Dendritic cell treated with granulocyte-macrophage colony-stimulating factor and Interleukin-4, amounts not matched to agents 40 ng/mL and 50 ng/mL, for 4 days (primary cell): ENCODE data around the gene PLA2G3.

Experiments used
- H3K27ac Mint-ChIP-seq: one replicate; pipeline ENCODE4 v1.8.0; 2022; ENCODE audit warnings: mild to moderate bottlenecking, mixed read lengths
- H3K27me3 Mint-ChIP-seq: one replicate; pipeline ENCODE4 v1.8.0; 2022; ENCODE audit warnings: mild to moderate bottlenecking, mixed read lengths
- H3K36me3 Mint-ChIP-seq: one replicate; pipeline ENCODE4 v1.8.0; 2022; ENCODE audit warnings: low read depth, mixed read lengths
- H3K4me1 Mint-ChIP-seq: one replicate; pipeline ENCODE4 v1.8.0; 2022; ENCODE audit warnings: low read depth, mixed read lengths
- H3K4me3 Mint-ChIP-seq: one replicate; pipeline ENCODE4 v1.8.0; 2022; ENCODE audit warnings: mild to moderate bottlenecking, moderate library complexity, mixed read lengths
- H3K9me3 Mint-ChIP-seq: one replicate; pipeline ENCODE4 v1.8.0; 2022; ENCODE audit warnings: mixed read lengths
- intact Hi-C: fragments of 100-400 bp; cut with micrococcal nuclease; formaldehyde crosslinking; loops from one replicate; pipeline ENCODE4 v1.15.0; 2022

The PLA2G3 gene

GRCh38 chr22:31087744-31088215, 52.5 kb downstream of the PLA2G3 start:
- H3K4me1 Mint-ChIP-seq = peaks cover 32% of the 10 kb centered on the region
- peaks cover 22% of the 10 kb centered on the region for H3K36me3 Mint-ChIP-seq
- no peaks in the 10 kb centered on the region for H3K9me3 Mint-ChIP-seq
- no peak overlapping the region for H3K4me3 Mint-ChIP-seq
- no peaks in the 10 kb centered on the region for H3K27me3 Mint-ChIP-seq
- intact Hi-C loops = loop anchor here (2.0 to 10.0 kb wide), 3 partner anchors 61 to 187 kb away; partner anchors contain the start of gene RNF185
- no peak overlapping the region for H3K27ac Mint-ChIP-seq

- Mint-ChIP-seq H3K9me3 (no peaks in the 10 kb centered on the region), H3K4me1 (peaks cover 41% of the 10 kb centered on the region), H3K27ac (peak overlapping the region; percentile 95), H3K27me3 (no peaks in the 10 kb centered on the region), H3K4me3 (no peak overlapping the region), H3K36me3 (peaks cover 22% of the 10 kb centered on the region)
- intact Hi-C loops = loop anchor here (5.0 to 10.0 kb wide), 2 partner anchors 75 to 188 kb away; partner anchors contain the start of gene RNF185
Observed at GRCh38 chr22:31086703-31087330, 53.5 kb downstream of the PLA2G3 start.

- Mint-ChIP-seq H3K4me3 (no peak overlapping the region), H3K36me3 (peaks cover 19% of the 10 kb centered on the region), H3K27me3 (peaks cover 1% of the 10 kb centered on the region), H3K9me3 (no peaks in the 10 kb centered on the region), H3K27ac (peak overlapping the region; percentile 95), H3K4me1 (peaks cover 50% of the 10 kb centered on the region)
- intact Hi-C loops = loop anchor here (1.0 to 10.0 kb wide), 3 partner anchors 76 to 189 kb away; partner anchors contain the start of gene RNF185
Observed at GRCh38 chr22:31085928-31086327, 54.4 kb downstream of the PLA2G3 start.

GRCh38 chr22:31085493-31085824, 54.8 kb downstream of the PLA2G3 start:
- peaks cover 55% of the 10 kb centered on the region for H3K4me1 Mint-ChIP-seq
- H3K36me3 Mint-ChIP-seq = peaks cover 14% of the 10 kb centered on the region
- peaks cover 3% of the 10 kb centered on the region for H3K27me3 Mint-ChIP-seq
- H3K9me3 Mint-ChIP-seq = no peaks in the 10 kb centered on the region
- H3K27ac Mint-ChIP-seq = peak overlapping the region; percentile 95
- intact Hi-C loops = loop anchor here (1.0 to 10.0 kb wide), 3 partner anchors 77 to 189 kb away; partner anchors contain the start of gene RNF185
- H3K4me3 Mint-ChIP-seq = peak overlapping the region; percentile 83

- intact Hi-C loops = loop anchor here (1.0 to 10.0 kb wide), 5 partner anchors 77 to 190 kb away; partner anchors contain the start of genes MORC2, RNF185 and TUG1
- Mint-ChIP-seq H3K9me3 (no peaks in the 10 kb centered on the region), H3K4me1 (peaks cover 56% of the 10 kb centered on the region), H3K27ac (peak overlapping the region; percentile 95), H3K4me3 (peak overlapping the region; percentile 83), H3K36me3 (peaks cover 14% of the 10 kb centered on the region), H3K27me3 (peaks cover 5% of the 10 kb centered on the region)
Observed at GRCh38 chr22:31084811-31085492, 55.4 kb downstream of the PLA2G3 start.
